MM.1S (cell line): ENCODE data around the gene COMTD1.
A peak's percentile ranks its signal among the peaks of the same experiment; 100 is the strongest.

Experiments
- DNase-seq: peaks from one replicate; pipeline ENCODE4 v3.0.0-alpha.2; 2015
- H2AFZ ChIP-seq: fragments of 300-600 bp; sonication (generic); 2 replicates; pipeline ENCODE4 v1.6.0; 2016; ENCODE audit warnings: antibody characterized with exemption, low read length
- H3F3A ChIP-seq: fragments of 300-600 bp; sonication (generic); 2 replicates; pipeline ENCODE4 v1.6.1; 2016; ENCODE audit warnings: mild to moderate bottlenecking, antibody characterized with exemption, low read length, moderate library complexity, mixed read lengths; ENCODE audit not compliant: insufficient read depth
- H3K27ac ChIP-seq: fragments of 300-600 bp; sonication (generic); 2 replicates; pipeline ENCODE4 v1.5.1; 2016; ENCODE audit warnings: mild to moderate bottlenecking, low read length
- H3K27me3 ChIP-seq: fragments of 300-600 bp; sonication (generic); replicated peaks from 2 replicates; pipeline ENCODE4 v1.6.0; 2016; ENCODE audit warnings: low read length; ENCODE audit not compliant: insufficient read depth
- H3K36me3 ChIP-seq: fragments of 300-600 bp; sonication (generic); replicated peaks from 2 replicates; pipeline ENCODE4 v1.6.1; 2016; ENCODE audit warnings: mild to moderate bottlenecking, low read length, mixed read lengths; ENCODE audit not compliant: insufficient read depth
- H3K4me1 ChIP-seq: fragments of 300-600 bp; sonication (generic); 2 replicates; pipeline ENCODE4 v1.6.1; 2016; ENCODE audit warnings: low read length, mixed read lengths
- H3K4me2 ChIP-seq: fragments of 300-600 bp; sonication (generic); 2 replicates; pipeline ENCODE4 v1.6.0; 2016; ENCODE audit warnings: low read depth, low read length
- H3K4me3 ChIP-seq: fragments of 300-600 bp; sonication (generic); 2 replicates; pipeline ENCODE4 v1.5.1; 2016; ENCODE audit warnings: low read length, mixed read lengths
- H3K79me2 ChIP-seq: fragments of 300-600 bp; sonication (generic); 2 replicates; pipeline ENCODE4 v1.6.1; 2016; ENCODE audit warnings: mixed run types, low read length, mixed read lengths
- H3K9ac ChIP-seq: fragments of 300-600 bp; sonication (generic); 2 replicates; pipeline ENCODE4 v1.6.1; 2016; ENCODE audit warnings: low read length, mixed read lengths
- H3K9me2 ChIP-seq: fragments of 300-600 bp; sonication (generic); replicated peaks from 2 replicates; pipeline ENCODE4 v1.6.1; 2016; ENCODE audit warnings: mild to moderate bottlenecking, low read length, mixed read lengths; ENCODE audit not compliant: insufficient read depth
- H3K9me3 ChIP-seq: fragments of 300-600 bp; sonication (generic); replicated peaks from 2 replicates; pipeline ENCODE4 v1.6.1; 2016; ENCODE audit warnings: mild to moderate bottlenecking, low read length, mixed read lengths; ENCODE audit not compliant: insufficient read depth
- H4K20me1 ChIP-seq: fragments of 300-600 bp; sonication (generic); 2 replicates; pipeline ENCODE4 v1.6.1; 2016; ENCODE audit warnings: mild to moderate bottlenecking, low read length, moderate library complexity, mixed read lengths; ENCODE audit not compliant: insufficient read depth
- EZH2 ChIP-seq: fragments of 300-600 bp; sonication (generic); optimal IDR thresholded peaks from 2 replicates; pipeline ENCODE3; 2017; ENCODE audit warnings: low read depth, mild to moderate bottlenecking, antibody characterized with exemption, low read length, mixed read lengths
- EZH2phosphoT487 ChIP-seq: fragments of 300-600 bp; sonication (generic); IDR thresholded peaks from 2 replicates; pipeline ENCODE4 v1.6.1; 2018; ENCODE audit warnings: antibody characterized with exemption, low read length
- TF ChIP-seq, protein P1 (sequence below): fragments of 300-600 bp; sonication (generic); IDR thresholded peaks from 2 replicates; pipeline ENCODE4 v1.5.1; 2016; ENCODE audit warnings: antibody characterized with exemption, low read length, mixed read lengths

Gene COMTD1

DNA sequence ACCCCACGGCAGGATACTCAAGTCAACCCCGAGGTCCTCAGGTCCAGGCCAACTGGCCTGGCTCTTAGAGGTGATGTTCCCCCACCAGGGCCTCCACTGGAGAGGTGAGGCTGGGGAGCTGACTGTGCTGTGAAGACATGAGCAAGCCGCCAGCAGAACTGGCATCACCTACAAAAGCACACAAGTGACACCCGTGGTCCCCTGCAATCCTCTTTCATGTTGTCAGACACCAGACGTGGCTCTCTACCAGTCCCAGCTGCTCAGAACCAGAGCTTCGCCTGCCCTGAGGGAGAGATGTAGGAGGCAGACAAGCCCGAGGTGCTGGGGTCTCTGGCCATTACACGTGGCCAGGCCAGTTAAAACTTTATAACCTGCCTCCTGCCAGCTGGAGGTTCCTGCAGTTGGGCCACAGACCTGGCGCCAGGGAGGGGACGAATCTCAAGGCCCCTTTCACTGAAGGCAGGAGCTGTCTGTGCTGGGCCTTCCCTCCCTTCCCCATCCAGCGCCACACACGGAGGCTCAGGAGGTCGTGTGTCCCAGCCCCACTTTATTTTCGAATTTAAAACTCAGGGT is 2.2 kb downstream of the COMTD1 start:
- H3K9ac ChIP-seq: peak overlapping the region; percentile 79
- H3K4me1 ChIP-seq: peaks cover 14% of the 10 kb centered on the region
- no peaks in the 10 kb centered on the region for H3K9me2 ChIP-seq
- H3F3A ChIP-seq: peaks cover 37% of the 10 kb centered on the region
- no peaks in the 10 kb centered on the region for H3K9me3 ChIP-seq
- H3K4me3 ChIP-seq: peak overlapping the region; percentile 50
- H2AFZ ChIP-seq: no peak overlapping the region
- TF ChIP-seq EZH2phosphoT487 (no peak), EZH2 (no peak)
- TF ChIP-seq, protein P1, sequence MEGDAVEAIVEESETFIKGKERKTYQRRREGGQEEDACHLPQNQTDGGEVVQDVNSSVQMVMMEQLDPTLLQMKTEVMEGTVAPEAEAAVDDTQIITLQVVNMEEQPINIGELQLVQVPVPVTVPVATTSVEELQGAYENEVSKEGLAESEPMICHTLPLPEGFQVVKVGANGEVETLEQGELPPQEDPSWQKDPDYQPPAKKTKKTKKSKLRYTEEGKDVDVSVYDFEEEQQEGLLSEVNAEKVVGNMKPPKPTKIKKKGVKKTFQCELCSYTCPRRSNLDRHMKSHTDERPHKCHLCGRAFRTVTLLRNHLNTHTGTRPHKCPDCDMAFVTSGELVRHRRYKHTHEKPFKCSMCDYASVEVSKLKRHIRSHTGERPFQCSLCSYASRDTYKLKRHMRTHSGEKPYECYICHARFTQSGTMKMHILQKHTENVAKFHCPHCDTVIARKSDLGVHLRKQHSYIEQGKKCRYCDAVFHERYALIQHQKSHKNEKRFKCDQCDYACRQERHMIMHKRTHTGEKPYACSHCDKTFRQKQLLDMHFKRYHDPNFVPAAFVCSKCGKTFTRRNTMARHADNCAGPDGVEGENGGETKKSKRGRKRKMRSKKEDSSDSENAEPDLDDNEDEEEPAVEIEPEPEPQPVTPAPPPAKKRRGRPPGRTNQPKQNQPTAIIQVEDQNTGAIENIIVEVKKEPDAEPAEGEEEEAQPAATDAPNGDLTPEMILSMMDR: no peak
- no peak for DNase-seq
- peak overlapping the region; percentile 68 for H3K27ac ChIP-seq
- H3K4me2 ChIP-seq: peak overlapping the region; percentile 93
- H3K27me3 ChIP-seq: no peaks in the 10 kb centered on the region
- H3K36me3 ChIP-seq: peaks cover 15% of the 10 kb centered on the region
- H3K79me2 ChIP-seq: peaks cover 59% of the 10 kb centered on the region
- H4K20me1 ChIP-seq: peaks cover 15% of the 10 kb centered on the region; the same call in 1 of the 2 replicates

DNA sequence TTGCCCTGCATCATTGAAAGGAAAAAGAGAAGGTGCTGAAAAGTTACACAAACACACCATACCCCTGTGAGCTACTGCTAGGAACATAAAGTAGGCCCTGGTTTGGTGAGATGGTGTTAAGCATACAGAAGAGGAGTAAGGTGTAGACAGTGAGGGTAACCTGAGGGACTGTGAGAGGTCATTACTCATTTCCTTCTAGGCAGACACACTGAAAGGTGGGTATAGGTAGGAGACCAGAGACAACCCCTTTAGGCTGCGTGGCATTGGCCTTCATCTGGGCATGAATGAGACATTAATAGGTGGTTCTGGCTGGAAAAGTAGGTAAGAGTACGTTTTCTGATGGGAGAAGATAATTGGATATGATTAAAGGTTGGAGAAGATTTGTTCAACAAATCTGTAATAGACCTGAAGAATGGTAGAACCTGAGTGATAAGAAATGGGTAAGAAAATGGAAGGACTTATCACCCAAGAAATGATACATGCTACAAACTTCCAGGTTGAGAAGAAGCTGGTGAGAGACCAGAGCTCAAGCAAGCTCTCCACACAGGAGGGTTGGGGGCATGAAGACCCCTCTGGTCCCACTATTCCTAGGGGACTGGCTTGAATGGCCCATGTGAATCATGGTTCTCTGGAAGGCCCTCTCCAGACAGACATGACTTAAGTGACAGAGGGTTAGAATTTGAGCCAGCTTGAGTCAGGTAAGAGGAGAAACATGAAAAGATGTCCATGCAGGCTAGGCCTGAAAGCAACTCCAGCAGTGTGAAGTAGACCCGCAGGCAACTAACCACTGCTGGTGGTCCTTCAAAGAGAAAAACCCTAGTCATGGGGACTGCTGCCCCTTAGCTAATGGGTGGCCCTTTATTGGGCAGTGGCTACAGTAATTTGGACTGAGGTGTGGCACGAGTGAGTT is 3.8 kb downstream of the COMTD1 start:
- no peaks in the 10 kb centered on the region for H3K9me3 ChIP-seq
- H2AFZ ChIP-seq: no peak overlapping the region
- H3K27me3 ChIP-seq: no peaks in the 10 kb centered on the region
- no peak overlapping the region for H3K4me3 ChIP-seq
- H3K4me1 ChIP-seq: peaks cover 18% of the 10 kb centered on the region
- peaks cover 75% of the 10 kb centered on the region for H3K79me2 ChIP-seq
- TF ChIP-seq, protein P1: no peak
- TF ChIP-seq EZH2 (no peak), EZH2phosphoT487 (no peak)
- H3K36me3 ChIP-seq: peaks cover 16% of the 10 kb centered on the region
- no peak overlapping the region for H3K27ac ChIP-seq
- H3F3A ChIP-seq: peaks cover 42% of the 10 kb centered on the region
- H3K9me2 ChIP-seq: no peaks in the 10 kb centered on the region
- H3K4me2 ChIP-seq: no peak overlapping the region
- DNase-seq: no peak
- H3K9ac ChIP-seq: no peak overlapping the region
- peaks cover 24% of the 10 kb centered on the region; the same call in 1 of the 2 replicates for H4K20me1 ChIP-seq

DNA sequence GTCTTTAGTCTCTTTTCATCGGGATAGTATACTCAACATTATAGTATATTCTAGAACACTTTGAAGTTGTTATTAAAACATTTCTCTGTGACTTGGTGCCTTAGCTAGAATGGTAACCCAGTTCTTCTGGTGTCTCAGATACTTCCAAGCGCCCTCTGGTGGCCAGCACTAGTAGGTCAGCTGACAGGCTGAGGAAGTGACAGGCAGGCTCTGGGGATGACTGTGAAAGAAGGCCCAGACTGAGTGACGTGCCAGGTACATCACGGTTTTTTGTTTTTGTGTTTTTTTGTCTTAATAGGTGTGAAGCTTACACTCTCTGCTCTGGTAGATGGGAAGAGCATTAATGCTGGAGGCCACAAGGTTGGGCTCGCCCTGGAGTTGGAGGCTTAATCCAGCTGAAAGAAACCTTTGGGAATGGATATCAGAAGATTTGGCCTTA is 5.1 kb downstream of the COMTD1 start:
- Histone ChIP-seq H4K20me1 (peaks cover 34% of the 10 kb centered on the region; the same call in 1 of the 2 replicates), H3K9me3 (no peaks in the 10 kb centered on the region), H3K27me3 (no peaks in the 10 kb centered on the region), H3K9ac (no peak overlapping the region), H3K79me2 (peaks cover 88% of the 10 kb centered on the region), H3K4me2 (no peak overlapping the region), H3K36me3 (peaks cover 16% of the 10 kb centered on the region), H3K4me1 (peaks cover 25% of the 10 kb centered on the region), H3K4me3 (no peak overlapping the region), H3K9me2 (no peaks in the 10 kb centered on the region), H2AFZ (no peak overlapping the region), H3K27ac (peak overlapping the region; percentile 31; the same call in 1 of the 2 replicates), H3F3A (peaks cover 53% of the 10 kb centered on the region)
- TF ChIP-seq, protein P1: peak; percentile 94
- TF ChIP-seq EZH2: no peak
- peak; percentile 89 for DNase-seq
